NCI-H128 (cell line): ENCODE data around the gene LRRC74B.

ENCODE experiments used
- DNase-seq: peaks from one replicate; lab custom pipeline; 2025; ENCODE audit not compliant: unreplicated experiment; lab: John Stamatoyannopoulos, UW

The LRRC74B gene

DNA sequence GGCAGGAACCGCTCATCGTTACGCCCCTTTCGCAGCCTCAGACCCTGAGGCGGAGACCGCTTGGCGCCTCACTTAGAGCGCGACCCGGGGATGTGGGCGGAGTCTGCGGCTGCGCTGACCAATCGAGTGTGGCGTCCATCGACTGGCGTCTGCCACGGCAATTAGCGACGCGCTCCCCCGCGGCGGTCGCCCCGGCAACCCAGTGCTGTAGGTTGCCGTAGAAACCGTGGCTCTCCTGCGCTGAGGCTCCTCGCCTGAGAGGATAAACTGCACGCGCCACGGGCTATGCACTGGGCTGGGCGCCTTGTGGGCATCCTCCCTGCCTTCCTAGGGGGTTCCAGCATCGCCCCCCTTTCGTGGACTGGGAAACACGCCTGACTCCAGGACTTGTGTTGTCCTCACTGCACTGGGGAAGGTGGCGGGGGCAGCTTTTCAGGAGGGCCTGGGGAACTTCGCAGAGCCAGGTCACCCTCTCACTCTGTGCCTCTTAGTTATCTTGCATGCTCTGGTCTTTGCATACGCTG is 31.5 kb upstream of the LRRC74B start:
- peak; percentile 84 for DNase-seq

GRCh38 chr22:21014726-21015465 is 30.9 kb upstream of the LRRC74B start, which contains the start of gene P2RX6:
Gene P2RX6, plus strand, starts transcription at chr22:21015165. Its CDS starts 10 bp downstream, at chr22:21015175.
- no peak for DNase-seq

GRCh38 chr22:21015466-21016006 is 30.2 kb upstream of the LRRC74B start:
- no peak for DNase-seq

GRCh38 chr22:21016644-21017420 is 28.9 kb upstream of the LRRC74B start:
- no peak for DNase-seq

GRCh38 chr22:21018314-21018713 is 27.4 kb upstream of the LRRC74B start:
- DNase-seq: no peak

DNA sequence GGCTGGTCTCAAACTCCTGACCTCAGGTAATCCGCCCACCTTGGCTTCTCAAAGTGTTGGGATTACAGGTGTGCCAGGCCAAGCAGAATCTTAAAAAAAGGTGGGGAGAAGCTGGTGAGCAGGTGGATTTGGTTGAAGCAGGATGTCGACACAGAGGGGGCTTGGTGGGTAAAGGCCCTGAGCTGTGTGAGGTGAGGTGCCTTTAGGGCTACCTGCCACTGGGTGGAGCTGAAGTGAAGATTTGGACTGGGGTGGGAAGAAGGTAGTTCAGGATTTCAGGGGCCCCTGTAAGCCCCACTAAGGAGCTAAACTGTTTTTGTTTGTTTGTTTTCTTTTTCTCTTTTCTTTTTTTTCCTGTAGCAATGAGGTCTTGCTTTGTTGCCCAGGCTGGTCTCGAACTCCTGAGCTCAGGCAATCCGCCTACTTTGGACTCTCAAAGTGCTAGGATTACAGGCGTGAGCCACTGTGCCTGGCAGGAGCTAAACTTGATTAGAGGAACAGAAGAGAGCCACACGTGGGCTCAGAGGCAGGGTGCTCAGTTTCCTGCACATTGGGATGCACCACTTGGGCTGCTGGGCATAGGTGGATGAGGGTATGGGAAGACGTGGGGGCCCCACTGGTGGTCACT is 24.8 kb upstream of the LRRC74B start:
- no peak for DNase-seq

- no peak for DNase-seq
Measured at GRCh38 chr22:21022507-21022906, 23.2 kb upstream of the LRRC74B start.

DNA sequence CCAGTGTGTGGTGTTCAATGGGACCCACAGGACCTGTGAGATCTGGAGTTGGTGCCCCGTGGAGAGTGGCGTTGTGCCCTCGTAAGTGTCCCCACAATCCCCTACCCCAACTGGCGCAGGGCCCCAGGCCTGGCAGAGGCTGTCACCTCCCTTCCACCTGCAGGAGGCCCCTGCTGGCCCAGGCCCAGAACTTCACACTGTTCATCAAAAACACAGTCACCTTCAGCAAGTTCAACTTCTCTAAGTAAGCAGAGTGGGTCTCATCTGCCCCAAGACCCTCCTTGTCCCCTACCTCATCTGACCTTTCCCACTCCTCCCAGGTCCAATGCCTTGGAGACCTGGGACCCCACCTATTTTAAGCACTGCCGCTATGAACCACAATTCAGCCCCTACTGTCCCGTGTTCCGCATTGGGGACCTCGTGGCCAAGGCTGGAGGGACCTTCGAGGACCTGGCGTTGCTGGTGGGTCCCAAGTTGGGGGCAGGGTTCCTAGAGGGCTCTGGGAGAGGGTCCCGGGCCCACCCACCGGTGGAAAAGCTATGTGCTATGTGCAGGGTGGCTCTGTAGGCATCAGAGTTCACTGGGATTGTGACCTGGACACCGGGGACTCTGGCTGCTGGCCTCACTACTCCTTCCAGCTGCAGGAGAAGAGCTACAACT is 22.7 kb upstream of the LRRC74B start:
- DNase-seq: no peak

DNA sequence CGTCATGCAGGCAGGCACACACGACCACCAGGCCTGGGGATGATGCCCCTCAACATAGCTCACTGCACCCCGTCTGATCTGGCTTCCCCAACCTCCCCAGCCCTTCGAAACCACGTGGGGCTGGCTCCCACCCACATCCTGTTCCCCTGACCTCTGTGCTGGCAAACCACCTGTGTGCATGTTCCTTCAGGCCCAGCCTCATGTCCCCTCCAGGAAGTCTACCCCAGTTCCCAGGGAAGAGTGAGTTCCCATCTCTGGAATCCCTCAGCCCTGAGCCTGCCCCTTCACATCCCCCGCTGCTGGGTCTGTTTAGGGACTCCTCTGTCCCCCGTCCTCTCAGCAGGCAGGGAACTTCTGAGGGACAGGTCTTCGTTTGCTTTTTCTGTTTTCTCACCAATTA is 20.5 kb upstream of the LRRC74B start:
- no peak for DNase-seq

- DNase-seq: no peak
Measured at GRCh38 chr22:21025763-21026755, 19.7 kb upstream of the LRRC74B start.

DNA sequence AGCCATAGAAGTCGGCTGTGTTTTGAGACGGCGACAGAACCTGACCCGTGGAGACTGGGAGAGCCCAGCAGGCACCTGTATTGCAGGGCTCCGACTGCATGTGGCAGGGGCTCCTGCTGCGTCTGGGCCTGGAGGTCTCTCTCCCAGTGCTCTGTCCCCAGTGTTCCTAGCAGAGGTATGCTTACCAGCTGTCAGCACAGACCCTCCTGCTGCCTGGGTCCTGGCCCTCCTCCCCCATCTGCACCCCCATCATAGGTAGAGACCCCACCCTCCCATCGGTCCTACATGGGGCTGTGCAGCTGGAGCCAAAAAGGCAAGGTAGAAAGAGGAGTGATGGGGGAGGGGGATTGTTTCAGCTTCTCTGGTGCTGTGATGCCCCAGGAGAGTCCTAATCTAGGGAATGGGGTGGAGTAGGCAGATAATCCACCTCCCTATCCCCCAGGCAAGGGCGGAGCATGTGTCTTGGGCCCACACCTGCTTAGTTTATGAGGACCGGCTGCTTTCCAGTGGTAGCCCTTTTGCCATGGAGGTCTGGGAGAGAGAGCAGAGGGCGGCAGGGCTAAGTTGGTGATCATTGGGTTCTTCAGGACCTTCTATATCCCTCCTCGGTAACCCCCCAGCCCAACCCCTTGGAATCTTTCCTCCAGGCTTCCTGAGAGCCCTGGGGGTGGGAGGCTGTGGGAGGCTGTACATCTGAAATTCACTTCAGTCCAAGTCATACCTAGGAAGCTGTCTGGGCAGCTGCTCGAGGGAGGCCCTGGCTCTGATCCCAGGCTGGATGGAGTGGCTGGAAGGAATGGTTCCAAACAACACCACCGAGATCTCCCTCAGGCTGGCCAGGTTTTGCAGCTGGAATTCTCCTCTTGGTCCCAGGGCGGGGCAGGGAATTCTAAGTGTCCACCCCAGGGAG is 18.7 kb upstream of the LRRC74B start:
- no peak for DNase-seq

- no peak for DNase-seq
Measured at GRCh38 chr22:21028277-21029251, 17.2 kb upstream of the LRRC74B start.

- DNase-seq: no peak
Measured at GRCh38 chr22:21029486-21030025, 16.2 kb upstream of the LRRC74B start.

GRCh38 chr22:21030032-21030431 is 15.7 kb upstream of the LRRC74B start:
- no peak for DNase-seq

GRCh38 chr22:21030621-21031544 is 14.9 kb upstream of the LRRC74B start:
- DNase-seq: no peak

- no peak for DNase-seq
Measured at GRCh38 chr22:21031545-21032036, 14.2 kb upstream of the LRRC74B start.
